ENCODE data around the gene MYH9.

- no peak for TF ChIP-seq CTCF (IDR thresholded peaks at IDR 0.05)
- no peak for TF ChIP-seq EZH2 (IDR thresholded peaks at IDR 0.05; ENCODE audit: borderline replicate concordance, insufficient read depth, low read depth, low read length, poor library complexity, severe bottlenecking)
These were observed 36.8 kb downstream of the MYH9 start for GRCh38 chr22:36350751-36351594.
